NCI-H2196 (cell line): ENCODE results near the gene CACNA1B.
"Not testable (repeated sequence)": the region's sequence is repeated elsewhere in the genome, so short reads cannot be mapped to it uniquely, and the experiment has no call there.

ENCODE experiments used
- DNase-seq: peaks from one replicate; lab custom pipeline; 2025; ENCODE audit not compliant: unreplicated experiment; lab: John Stamatoyannopoulos, UW

CACNA1B gene

GRCh38 chr9:137877506-137878122 lies at the start of gene CACNA1B:
CACNA1B (plus strand) TSS chr9:137877782; CDS start chr9:137877934, 152 bp downstream.
- not testable (repeated sequence) for DNase-seq

GRCh38 chr9:137827908-137828526 lies 49.6 kb upstream of the CACNA1B start:
- no peak for DNase-seq

GRCh38 chr9:137828527-137829259 lies 48.9 kb upstream of the CACNA1B start:
- no peak for DNase-seq

GRCh38 chr9:137829260-137829996 lies 48.2 kb upstream of the CACNA1B start:
- DNase-seq = no peak

- no peak for DNase-seq
These were observed 45.3 kb upstream of the CACNA1B start for GRCh38 chr9:137832191-137832700.

GRCh38 chr9:137832830-137833590 lies 44.6 kb upstream of the CACNA1B start:
- DNase-seq = no peak

GRCh38 chr9:137833721-137834613 lies 43.6 kb upstream of the CACNA1B start:
- no peak for DNase-seq

- DNase-seq = no peak
These were observed 42.6 kb upstream of the CACNA1B start for GRCh38 chr9:137834846-137835546.

- DNase-seq = no peak
These were observed 41.3 kb upstream of the CACNA1B start for GRCh38 chr9:137836151-137836830.

- DNase-seq = no peak
These were observed 40.7 kb upstream of the CACNA1B start for GRCh38 chr9:137836831-137837241.

GRCh38 chr9:137837345-137838278 lies 40.0 kb upstream of the CACNA1B start:
- no peak for DNase-seq

GRCh38 chr9:137838576-137838975 lies 39.0 kb upstream of the CACNA1B start:
- DNase-seq = no peak

GRCh38 chr9:137843355-137843754 lies 34.2 kb upstream of the CACNA1B start:
- DNase-seq = no peak

GRCh38 chr9:137851516-137852267 lies 25.9 kb upstream of the CACNA1B start:
- DNase-seq = no peak

GRCh38 chr9:137853392-137853995 lies 24.1 kb upstream of the CACNA1B start:
- no peak for DNase-seq

GRCh38 chr9:137860361-137860760 lies 17.2 kb upstream of the CACNA1B start:
- no peak for DNase-seq
